ENCODE measurements around the gene SLTM.
A peak's percentile ranks its signal among the peaks of the same experiment; 100 is the strongest.
"Not testable (repeated sequence)": the region's sequence is repeated elsewhere in the genome, so short reads cannot be mapped to it uniquely, and the experiment has no call there.

SLTM gene

DNA sequence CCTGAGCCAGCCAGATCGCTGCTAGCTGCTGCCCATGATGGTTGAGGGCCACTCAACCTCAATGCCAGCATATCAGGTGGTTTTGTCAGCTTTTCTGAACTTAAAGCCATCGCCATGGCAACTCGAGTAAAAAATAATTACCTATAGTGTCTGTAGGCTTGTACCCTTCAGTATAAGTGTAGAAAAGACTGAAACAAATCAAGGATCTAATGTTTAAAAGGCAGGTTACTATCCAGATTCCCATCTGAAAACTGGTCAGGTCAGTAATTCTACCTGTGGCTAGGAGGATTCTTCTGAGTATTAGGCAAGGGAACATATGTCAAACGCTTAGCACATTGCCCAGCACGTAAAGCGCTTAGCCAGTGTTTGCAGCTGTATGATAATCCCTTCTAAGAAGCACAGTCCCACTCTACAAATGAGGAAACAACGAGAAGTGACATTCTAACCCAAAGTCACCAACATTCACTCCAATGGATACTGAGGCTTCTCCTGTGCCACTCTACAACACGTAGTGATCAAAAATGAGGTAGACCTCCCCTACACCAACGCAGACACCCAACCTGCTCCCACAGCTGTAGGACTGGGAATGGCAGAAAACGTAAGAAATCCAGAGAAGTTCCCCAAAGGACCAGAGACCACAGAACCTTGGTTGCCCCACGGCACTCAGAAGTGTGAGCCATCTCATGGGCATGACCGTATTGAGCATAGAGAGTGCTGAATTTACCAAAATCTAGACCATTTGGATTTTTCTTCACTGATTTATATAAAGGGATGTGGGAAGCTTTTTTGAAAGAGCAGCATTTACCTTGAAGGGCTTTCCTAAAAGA is 55.3 kb downstream of the SLTM start:
- no peak for FAIRE-seq

DNA sequence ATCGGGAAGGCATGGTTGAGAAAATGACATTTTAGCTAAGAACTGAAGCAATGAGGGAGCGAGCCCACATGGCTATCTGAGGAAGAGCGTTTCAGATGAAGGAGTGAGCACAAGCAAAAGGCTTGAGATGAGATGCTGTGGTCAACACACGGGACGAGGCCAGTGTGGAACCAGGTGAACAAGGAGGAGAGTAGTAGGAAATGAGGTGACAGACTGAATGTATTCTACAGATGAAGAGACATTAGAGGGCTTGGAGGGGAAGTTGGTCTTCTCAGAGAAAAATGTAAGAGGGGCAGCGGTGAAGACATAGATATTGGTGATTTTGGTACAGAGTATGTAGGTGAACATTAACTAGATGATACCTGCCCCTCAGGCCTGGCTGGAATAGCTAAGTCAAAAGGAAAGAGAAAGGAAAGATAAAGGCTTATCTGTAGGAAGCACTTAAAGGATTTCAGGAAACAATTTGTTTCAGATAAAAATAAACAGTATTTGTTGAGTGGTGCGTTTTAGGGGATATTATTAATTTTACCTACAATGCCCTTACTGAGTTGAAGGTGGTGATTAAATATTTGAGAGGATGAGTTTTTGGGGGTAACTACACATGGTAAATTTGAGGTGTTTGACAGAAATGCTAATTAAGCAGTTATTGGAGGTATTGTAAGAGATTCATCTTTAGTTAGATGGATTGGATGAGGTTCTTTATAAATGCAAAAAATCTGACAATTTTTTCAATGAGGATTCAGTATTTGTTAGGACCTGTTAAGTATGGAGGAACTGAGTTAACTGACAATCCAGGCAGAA is 57.0 kb downstream of the SLTM start:
- no peak for FAIRE-seq

More for the DNA sequence above, 55.3 kb downstream of the SLTM start:
- DNase-seq (ENCODE audit: low spot score): no peak

GRCh38 chr15:58875343-58875742 is 58.1 kb downstream of the SLTM start:
- FAIRE-seq: no peak
- DNase-seq (ENCODE audit: low spot score): no peak

More for the DNA sequence above, 57.0 kb downstream of the SLTM start:
- DNase-seq (ENCODE audit: low spot score): no peak

GRCh38 chr15:58873267-58873666 is 60.2 kb downstream of the SLTM start:
- DNase-seq (ENCODE audit: low spot score): peak; percentile 27
- no peak for FAIRE-seq

- no peak for DNase-seq (ENCODE audit: low spot score)
- FAIRE-seq: no peak
Observed at GRCh38 chr15:58870451-58870850, 63.0 kb downstream of the SLTM start.

DNA sequence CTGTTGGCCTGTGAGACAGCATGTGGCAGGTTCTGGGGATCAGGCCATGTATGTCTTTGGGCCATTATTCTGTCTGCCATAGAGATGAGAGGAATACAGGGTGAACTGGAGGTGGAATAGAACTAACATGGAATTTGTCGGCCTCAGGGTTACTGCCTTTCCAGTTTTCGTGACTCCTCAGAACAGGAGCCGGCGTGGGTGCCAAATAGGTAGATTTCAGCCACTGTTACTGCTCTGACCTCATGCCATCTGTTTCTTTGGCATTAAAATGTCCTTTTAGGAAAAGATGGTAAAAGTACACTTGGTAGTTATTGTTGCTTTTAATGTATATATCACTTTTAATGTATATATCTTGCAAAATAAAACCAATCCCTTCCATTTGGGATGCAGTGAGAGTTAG is 65.6 kb downstream of the SLTM start:
- FAIRE-seq: no peak

DNA sequence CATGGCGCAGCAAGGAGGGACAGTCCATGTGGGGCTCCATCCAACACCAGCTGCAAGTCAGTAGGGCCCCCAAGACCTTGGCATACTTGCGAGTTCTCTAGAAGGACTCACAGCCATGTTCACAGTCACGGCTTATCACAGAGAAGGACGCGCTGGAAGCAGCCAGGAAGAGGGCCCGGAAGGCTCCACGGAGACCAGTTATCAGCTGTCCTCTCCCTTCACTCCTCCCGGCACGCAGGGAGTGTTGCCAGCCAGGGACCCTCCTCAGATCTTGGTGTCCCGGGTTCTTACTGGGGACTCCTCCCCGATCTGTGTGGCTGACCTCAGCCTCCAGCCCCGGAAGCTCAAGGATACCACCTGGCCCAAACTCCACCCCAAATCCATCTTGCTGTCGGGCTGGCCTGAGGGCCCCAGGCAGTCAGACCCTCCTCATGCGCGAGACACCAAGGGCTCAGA is 68.0 kb downstream of the SLTM start:
- no peak for FAIRE-seq
- no peak for DNase-seq (ENCODE audit: low spot score)

More for the DNA sequence above, 65.6 kb downstream of the SLTM start:
- no peak for DNase-seq (ENCODE audit: low spot score)

GRCh38 chr15:58864602-58865424 is 68.7 kb downstream of the SLTM start:
- DNase-seq (ENCODE audit: low spot score) (no peak), FAIRE-seq (no peak)

DNA sequence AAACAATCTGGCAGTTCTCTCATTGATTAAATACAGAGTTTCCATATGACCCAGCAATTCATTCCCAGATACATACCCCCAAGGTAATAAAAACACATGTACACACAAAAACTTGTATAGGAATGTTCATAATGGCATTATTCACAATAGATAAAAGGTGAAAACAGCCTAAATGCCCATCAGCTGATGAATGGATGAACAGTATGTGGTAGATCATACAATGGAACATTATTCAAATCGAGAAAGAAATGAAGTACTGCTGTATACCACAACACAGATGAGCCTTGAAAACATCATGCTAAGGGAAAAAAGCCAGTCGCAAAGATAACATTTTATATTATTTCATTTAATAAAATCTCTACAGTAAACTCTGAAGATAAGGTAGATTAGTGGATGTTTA is 71.2 kb downstream of the SLTM start:
- FAIRE-seq (no peak), DNase-seq (ENCODE audit: low spot score) (no peak)

DNA sequence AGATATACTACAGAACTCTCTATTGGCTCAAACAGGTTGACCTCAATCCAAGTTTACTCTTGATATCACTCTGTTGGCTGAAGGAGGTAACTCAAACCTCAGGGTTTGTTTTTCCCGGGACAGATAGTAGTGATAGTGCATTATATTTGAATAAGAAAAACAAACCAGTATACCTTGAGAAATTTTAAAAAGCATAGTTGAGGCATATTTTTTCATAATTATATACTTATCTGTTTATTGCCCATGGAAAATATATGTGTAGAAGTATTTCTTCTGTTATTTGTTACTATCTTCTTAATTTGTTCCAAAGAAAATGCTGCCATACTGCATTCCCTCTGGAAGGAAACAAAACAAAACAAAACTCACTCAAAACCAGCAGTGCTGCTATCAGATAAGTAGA is 76.9 kb downstream of the SLTM start:
- FAIRE-seq: peak; percentile 78
- DNase-seq (ENCODE audit: low spot score): not testable (repeated sequence)

- FAIRE-seq (peak; percentile 68), DNase-seq (ENCODE audit: low spot score) (peak; percentile 38)
Observed at GRCh38 chr15:58856086-58856485, 77.4 kb downstream of the SLTM start.

DNA sequence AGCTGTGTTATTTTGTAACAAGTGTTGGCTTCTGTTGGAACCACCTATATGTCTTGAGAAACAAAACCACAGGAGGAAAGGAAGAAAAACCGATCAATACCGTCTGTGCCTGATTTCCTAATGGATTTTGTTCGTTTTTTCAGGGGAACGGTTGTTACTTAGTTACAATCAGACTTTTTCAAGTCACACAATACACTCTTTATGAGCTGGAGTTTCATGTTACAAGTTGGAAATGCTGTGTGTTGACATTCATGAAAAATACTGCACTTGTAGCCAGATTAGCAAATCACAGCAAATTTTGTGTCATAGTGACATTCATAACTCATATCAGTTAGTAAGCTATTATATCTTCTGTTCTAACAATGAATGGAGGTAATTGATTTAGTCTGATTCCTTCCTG is 78.9 kb downstream of the SLTM start:
- FAIRE-seq (no peak), DNase-seq (ENCODE audit: low spot score) (no peak)

DNA sequence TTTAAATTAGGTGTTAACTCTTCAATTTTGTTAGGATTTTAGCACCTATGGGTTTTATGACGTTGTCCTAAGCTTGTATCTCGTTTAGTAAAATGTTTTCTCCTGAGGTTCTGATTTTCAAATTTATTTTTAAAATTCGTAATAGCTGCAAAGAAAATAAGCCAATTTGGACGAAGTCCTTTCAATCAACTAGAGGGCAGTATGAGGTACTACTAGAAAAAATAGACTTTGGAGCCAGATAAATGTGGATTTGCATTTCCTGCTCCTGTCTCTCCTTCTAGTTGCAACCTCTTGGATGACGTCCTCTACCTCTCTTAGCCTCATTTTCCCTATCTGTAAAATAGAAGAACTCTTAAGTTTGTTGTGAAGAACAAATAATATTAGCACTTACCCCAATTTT is 81.1 kb downstream of the SLTM start:
- DNase-seq (ENCODE audit: low spot score) (no peak), FAIRE-seq (no peak)

- FAIRE-seq; DNase-seq (ENCODE audit: low spot score): not testable (repeated sequence)
Observed at GRCh38 chr15:58851205-58851604, 82.3 kb downstream of the SLTM start.

GRCh38 chr15:58842713-58843396 is 90.6 kb downstream of the SLTM start:
- no peak for DNase-seq (ENCODE audit: low spot score)
- FAIRE-seq: no peak

- no peak for FAIRE-seq
- DNase-seq (ENCODE audit: low spot score): no peak
Observed at GRCh38 chr15:58840048-58840447, 93.4 kb downstream of the SLTM start.

DNA sequence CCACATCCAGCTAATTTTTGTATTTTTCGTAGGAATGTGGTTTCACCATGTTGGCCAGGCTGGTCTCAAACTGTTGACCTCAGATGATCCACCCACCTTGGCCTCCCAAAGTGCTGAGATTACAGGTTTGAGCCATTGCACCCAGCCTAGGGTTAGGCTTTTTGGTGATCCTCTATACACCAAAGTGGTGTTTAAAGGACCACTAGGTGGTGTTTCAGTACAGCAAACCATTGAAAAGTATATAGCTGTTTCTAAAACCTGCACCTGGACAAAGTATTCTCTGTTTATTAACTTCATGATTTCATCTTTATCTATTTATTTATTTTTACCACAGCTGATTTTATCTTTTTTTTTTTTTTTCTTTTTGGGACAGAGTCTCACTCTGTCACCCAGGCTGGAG is 94.0 kb downstream of the SLTM start:
- DNase-seq (ENCODE audit: low spot score) (no peak), FAIRE-seq (no peak)

DNA sequence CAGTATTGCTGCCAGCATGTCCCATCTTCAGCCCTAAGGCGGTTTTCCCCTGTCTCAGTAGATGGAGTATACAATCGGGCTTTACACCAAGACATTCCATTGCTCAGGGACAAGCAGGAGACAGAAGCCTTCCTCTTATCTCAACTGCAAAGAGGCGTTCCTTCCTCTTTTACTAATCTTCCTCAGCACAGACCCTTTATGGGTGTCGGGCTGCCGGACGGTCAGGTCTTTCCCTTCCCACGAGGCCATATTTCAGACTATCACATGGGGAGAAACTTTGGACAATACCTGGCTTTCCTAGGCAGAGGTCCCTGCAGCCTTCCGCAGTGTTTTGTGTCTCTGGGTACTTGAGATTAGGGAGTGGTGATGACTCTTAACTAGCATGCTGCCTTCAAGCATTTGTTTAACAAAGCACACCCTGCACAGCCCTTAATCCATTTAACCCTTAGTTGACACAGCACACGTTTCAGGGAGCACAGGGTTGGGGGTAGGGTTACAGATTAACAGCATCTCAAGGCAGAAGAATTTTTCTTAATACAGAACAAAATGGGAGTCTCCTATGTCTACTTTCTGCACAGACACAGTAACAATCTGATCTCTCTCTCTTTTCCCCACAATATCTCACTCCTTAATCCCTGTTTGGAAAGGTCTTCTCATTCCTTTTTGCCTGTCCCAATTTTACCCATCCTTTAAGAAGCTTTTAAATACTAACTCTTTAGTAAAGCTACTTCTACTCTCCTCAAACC is 99.6 kb downstream of the SLTM start:
- FAIRE-seq; DNase-seq (ENCODE audit: low spot score): not testable (repeated sequence)

GRCh38 chr15:58830556-58830955 is 102.9 kb downstream of the SLTM start:
- no peak for FAIRE-seq
- no peak for DNase-seq (ENCODE audit: low spot score)
